ENCODE data around the gene HPS6.

Gene HPS6

GRCh38 chr10:102069071-102069470, 3.9 kb downstream of the HPS6 start:
- no peak for DNase-seq

GRCh38 chr10:102072673-102073527, 7.8 kb downstream of the HPS6 start:
- peak; percentile 84 for DNase-seq

GRCh38 chr10:102083541-102083940, 18.4 kb downstream of the HPS6 start:
- DNase-seq = no peak

- DNase-seq = no peak
These were observed 20.2 kb downstream of the HPS6 start for GRCh38 chr10:102085336-102085735.

- no peak for DNase-seq
These were observed 21.0 kb downstream of the HPS6 start for GRCh38 chr10:102086196-102086595.

GRCh38 chr10:102090772-102091171, 25.6 kb downstream of the HPS6 start:
- no peak for DNase-seq

- no peak for DNase-seq
These were observed 31.3 kb downstream of the HPS6 start for GRCh38 chr10:102096449-102096848.

- no peak for DNase-seq
These were observed 36.0 kb downstream of the HPS6 start for GRCh38 chr10:102101152-102101551.

GRCh38 chr10:102102421-102102820, 37.3 kb downstream of the HPS6 start:
- DNase-seq = no peak

GRCh38 chr10:102106998-102107397, 41.8 kb downstream of the HPS6 start:
- DNase-seq = no peak

GRCh38 chr10:102109166-102110116, 44.3 kb downstream of the HPS6 start:
- no peak for DNase-seq

- no peak for DNase-seq
These were observed 46.1 kb downstream of the HPS6 start for GRCh38 chr10:102111276-102111675.

GRCh38 chr10:102112210-102112817, 47.2 kb downstream of the HPS6 start:
- DNase-seq = no peak

GRCh38 chr10:102113261-102113955, 48.3 kb downstream of the HPS6 start:
- peak; percentile 22 for DNase-seq

GRCh38 chr10:102113956-102114857, 49.1 kb downstream of the HPS6 start:
- DNase-seq = no peak

GRCh38 chr10:102114861-102115618, 49.9 kb downstream of the HPS6 start:
- peak; percentile 83 for DNase-seq

- DNase-seq = peak; percentile 28
These were observed 50.6 kb downstream of the HPS6 start for GRCh38 chr10:102115775-102116174.

- no peak for DNase-seq
These were observed 51.5 kb downstream of the HPS6 start for GRCh38 chr10:102116656-102117055.

Measured in CD4-positive, alpha-beta T cell treated with Interleukin-10 for 1 hour (primary cell).